Measurements from ENCODE around the gene IRS2. TPM values are rescaled to one million over a fixed set of nuclear protein-coding genes. Genes with fewer than 3 reads are reported as not detected.

Gene IRS2
- total and polyA plus RNA-seq, 9 donors, result 14.6 to 40.9 (median 26.6) TPM

GRCh38 chr13:109725995-109726637, 60.3 kb downstream of the IRS2 start:
- Histone ChIP-seq H3K36me3 (no peaks in the 10 kb centered on the region), H3K4me1 (ENCODE audit: insufficient read depth) (peaks cover 6% of the 10 kb centered on the region), H3K9me3 (no peaks in the 10 kb centered on the region), H3K27ac (no peak overlapping the region), H3K4me3 (no peak overlapping the region), H3K27me3 (no peaks in the 10 kb centered on the region)
- intact Hi-C loops (cut with DNase I), result no loop called here
- 89 to 93% (median 93%) methylated on average over 7 of the region's 7 CpGs for WGBS, 3 donors
- no peak for DNase-seq
- TF ChIP-seq EP300 (IDR thresholded peaks at IDR 0.05) (no peak), CTCF (IDR thresholded peaks at IDR 0.05) (no peak), POLR2A (IDR thresholded peaks at IDR 0.05) (no peak)

GRCh38 chr13:109725297-109725696, 61.1 kb downstream of the IRS2 start:
- H3K9me3 ChIP-seq, result no peaks in the 10 kb centered on the region
- peaks cover 5% of the 10 kb centered on the region for H3K4me1 ChIP-seq (ENCODE audit: insufficient read depth)
- 66 to 71% (median 69%) methylated on average over 4 of the region's 4 CpGs for WGBS, 3 donors
- H3K27ac ChIP-seq, result no peak overlapping the region
- no peak overlapping the region for H3K4me3 ChIP-seq
- intact Hi-C loops (cut with DNase I), result no loop called here
- no peak for DNase-seq
- H3K36me3 ChIP-seq, result no peaks in the 10 kb centered on the region
- no peak for TF ChIP-seq POLR2A (IDR thresholded peaks at IDR 0.05)
- TF ChIP-seq CTCF (IDR thresholded peaks at IDR 0.05), result no peak
- no peak for TF ChIP-seq EP300 (IDR thresholded peaks at IDR 0.05)
- no peaks in the 10 kb centered on the region for H3K27me3 ChIP-seq

GRCh38 chr13:109724603-109725002, 61.8 kb downstream of the IRS2 start:
- no peak overlapping the region for H3K27ac ChIP-seq
- peaks cover 5% of the 10 kb centered on the region for H3K4me1 ChIP-seq (ENCODE audit: insufficient read depth)
- H3K36me3 ChIP-seq, result no peaks in the 10 kb centered on the region
- H3K27me3 ChIP-seq, result no peaks in the 10 kb centered on the region
- WGBS, 3 donors, result 88 to 94% (median 89%) methylated on average over 6 of the region's 6 CpGs
- DNase-seq, result no peak
- intact Hi-C loops (cut with DNase I), result no loop called here
- no peak for TF ChIP-seq EP300 (IDR thresholded peaks at IDR 0.05)
- no peak for TF ChIP-seq CTCF (IDR thresholded peaks at IDR 0.05)
- TF ChIP-seq POLR2A (IDR thresholded peaks at IDR 0.05), result no peak
- H3K9me3 ChIP-seq, result no peaks in the 10 kb centered on the region
- no peak overlapping the region for H3K4me3 ChIP-seq

GRCh38 chr13:109723046-109723445, 63.3 kb downstream of the IRS2 start:
- intact Hi-C loops (cut with DNase I), result no loop called here
- 73 to 79% (median 75%) methylated on average over 3 of the region's 3 CpGs for WGBS, 3 donors

More at GRCh38 chr13:109723046-109723445, 63.3 kb downstream of the IRS2 start:
- no peaks in the 10 kb centered on the region for H3K27me3 ChIP-seq
- no peaks in the 10 kb centered on the region for H3K36me3 ChIP-seq
- no peak for DNase-seq
- no peak for TF ChIP-seq EP300 (IDR thresholded peaks at IDR 0.05)
- no peak for TF ChIP-seq POLR2A (IDR thresholded peaks at IDR 0.05)
- no peak for TF ChIP-seq CTCF (IDR thresholded peaks at IDR 0.05)
- no peaks in the 10 kb centered on the region for H3K4me1 ChIP-seq (ENCODE audit: insufficient read depth)
- no peak overlapping the region for H3K4me3 ChIP-seq
- H3K27ac ChIP-seq, result no peak overlapping the region
- H3K9me3 ChIP-seq, result no peaks in the 10 kb centered on the region
